GM10847 (cell line): ENCODE data around the gene SKAP1.

Source experiments
- POLR2A ChIP-seq: IDR thresholded peaks from 2 replicates; pipeline ENCODE4 v1.6.1; 2011; ENCODE audit not compliant: insufficient read length; ENCODE audit errors: extremely low read depth

SKAP1 gene

DNA sequence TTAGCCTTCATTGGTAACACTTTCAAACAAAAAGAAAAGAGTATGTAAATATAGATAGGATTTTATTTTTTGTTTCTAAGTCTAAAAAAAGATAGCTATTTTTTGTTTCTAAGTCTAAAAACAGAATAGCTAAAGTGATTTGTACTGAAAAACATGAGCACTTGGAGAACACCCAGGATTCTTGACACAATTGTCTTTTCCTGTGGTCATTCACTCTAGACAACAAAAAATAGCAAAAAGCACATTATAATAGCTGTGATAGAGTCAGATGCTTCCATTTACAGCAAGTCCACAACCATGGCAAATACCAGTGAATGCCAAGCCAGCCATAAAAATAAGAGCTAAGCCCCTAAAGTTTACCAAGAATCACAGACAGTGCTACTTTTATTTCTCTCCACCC is 36.7 kb downstream of the SKAP1 start:
- no peak for TF ChIP-seq POLR2A

DNA sequence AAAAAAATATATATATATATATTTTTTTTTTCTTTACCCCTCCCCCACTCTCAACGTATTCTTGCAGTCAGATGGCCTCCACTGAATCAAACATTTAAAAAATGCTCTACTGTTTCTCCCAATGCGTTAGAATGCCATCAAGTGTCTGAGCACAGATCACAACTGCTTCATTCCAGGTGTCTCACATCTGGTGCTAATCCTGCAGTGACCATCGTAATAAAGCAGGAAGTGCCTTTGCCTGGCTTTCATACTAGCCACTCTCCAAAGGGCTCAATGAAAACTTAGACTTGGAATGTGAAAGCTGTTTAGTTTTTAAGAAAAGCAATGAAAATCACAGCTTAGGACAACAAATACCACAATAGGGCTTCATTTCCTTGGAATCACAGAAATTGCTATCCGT is 37.2 kb downstream of the SKAP1 start:
- TF ChIP-seq POLR2A, result no peak

DNA sequence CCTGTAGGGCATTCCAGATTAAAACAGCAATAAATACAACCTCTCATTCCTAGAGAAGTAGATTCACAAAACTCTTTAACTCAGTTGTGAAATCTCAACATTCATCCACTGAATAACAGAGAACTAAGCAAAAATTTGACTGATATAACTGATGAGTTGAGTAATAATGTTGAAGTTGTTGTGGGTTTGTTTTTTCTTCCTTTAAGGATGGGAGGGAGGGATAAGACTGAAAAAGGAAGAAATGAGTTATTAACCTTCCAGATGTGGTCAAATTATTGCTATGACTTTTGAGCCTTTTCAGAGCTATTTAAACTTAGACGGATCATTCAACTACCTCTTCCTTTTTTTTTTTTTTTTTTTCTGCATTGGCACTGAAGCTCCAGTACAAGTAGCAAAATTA is 38.6 kb downstream of the SKAP1 start:
- no peak for TF ChIP-seq POLR2A

DNA sequence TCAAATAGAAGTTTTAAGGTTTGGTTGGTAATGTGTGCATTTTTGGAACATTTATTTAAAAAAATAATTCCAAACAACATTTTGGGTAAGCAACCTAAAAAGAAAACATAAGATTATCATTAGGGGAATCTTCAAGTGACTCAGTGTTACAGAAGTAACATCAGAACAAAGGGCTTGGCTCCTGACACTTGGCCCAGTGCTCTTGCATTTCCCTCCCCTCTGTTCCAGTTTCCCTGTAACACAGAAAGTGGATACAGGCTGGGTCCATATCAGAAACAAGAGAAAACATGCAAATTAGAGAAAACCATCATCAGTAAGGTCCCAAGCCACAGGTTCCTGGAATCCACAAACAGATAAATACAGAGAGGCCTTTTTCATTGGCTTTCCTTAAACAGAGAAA is 40.1 kb downstream of the SKAP1 start:
- no peak for TF ChIP-seq POLR2A

DNA sequence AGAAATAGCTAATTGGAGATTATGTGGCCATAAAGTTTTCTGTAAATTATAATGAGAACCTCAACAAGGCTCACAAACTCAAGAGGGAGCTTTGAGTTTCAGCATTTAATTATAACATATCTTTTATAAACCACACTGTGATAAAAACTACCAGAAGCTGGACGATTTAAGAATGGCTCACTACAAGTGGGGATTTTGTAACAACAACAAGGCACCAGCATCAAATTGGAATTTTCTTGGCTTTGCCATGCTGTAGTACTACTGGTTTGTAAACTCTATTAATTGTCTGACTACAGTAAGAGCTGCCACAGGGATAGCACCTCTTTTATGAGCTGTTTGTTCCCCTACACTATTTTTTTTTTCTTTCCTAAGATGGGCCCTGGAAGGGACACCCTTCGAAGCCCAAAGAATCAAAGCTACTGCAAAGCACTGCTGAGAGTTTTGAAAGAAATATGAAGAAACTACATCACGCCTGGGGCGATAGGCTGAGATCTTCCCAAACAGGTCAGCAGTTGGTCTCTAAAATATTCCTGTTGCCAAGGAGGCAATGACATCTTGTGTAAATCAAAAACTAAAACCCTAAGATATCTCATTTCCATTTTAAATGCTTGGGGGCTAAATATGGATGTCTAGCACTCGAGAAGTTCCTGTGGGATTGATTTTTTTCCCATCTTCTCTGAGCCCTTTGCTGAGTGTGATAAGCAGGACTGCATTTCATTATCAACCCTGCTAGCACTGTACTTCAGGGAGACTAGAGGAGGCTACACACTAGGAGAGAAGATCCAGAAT is 40.9 kb downstream of the SKAP1 start:
- TF ChIP-seq POLR2A, result no peak

DNA sequence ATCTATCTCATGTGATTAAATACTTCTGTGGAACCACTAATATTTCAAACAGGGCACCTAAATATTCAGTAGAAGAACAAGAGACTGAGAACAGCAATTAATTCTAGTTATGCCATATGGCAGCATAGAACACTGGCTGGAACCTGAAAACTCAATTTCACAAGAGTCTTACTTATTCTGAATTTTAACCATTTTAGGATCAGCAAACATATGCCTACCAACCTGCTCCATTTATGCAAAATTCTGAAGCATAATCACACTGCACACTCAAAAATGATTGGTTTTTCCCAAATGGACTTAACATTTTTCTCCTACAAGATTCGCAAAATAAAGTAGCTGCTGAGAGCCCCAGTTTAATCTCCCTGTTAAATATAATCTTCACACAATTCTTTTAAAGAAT is 43.2 kb downstream of the SKAP1 start:
- no peak for TF ChIP-seq POLR2A

DNA sequence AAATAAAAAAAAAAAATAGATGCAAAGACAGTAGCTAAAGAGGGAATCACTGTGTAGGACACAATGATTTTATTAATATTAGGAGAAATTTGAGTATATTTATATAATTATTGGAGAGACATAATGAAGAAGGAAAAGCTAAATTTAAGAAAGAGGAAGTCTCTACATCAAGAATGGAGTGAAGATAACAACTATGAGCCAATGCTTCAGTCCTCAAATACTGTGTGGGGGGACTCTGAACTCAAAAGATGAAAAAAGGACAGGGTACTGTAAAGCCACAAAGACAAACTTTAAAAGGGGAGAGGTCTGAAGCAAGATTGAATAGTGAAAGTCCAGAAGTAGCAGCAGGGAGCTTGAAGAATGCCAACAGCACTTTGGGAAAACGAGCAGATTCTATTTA is 44.7 kb downstream of the SKAP1 start:
- no peak for TF ChIP-seq POLR2A

DNA sequence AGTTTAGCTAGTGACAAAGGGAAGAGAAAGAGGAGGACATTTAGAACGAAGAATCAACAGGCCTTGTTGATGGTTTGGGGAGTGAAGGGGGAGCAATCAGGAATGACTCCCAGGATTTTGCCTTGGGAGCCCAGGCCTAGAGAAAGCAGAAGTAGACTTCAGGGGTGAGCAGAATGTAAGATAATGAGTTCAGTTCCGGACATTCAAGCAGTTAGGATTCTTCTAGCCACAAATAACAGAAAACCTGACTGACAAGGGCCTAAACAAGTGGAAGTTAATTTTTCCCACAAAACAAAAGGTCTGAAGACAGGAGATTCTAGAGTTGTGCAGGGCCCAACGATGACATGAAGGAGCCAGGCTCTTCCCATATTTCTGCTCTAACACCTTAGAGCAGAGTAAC is 45.9 kb downstream of the SKAP1 start:
- no peak for TF ChIP-seq POLR2A

DNA sequence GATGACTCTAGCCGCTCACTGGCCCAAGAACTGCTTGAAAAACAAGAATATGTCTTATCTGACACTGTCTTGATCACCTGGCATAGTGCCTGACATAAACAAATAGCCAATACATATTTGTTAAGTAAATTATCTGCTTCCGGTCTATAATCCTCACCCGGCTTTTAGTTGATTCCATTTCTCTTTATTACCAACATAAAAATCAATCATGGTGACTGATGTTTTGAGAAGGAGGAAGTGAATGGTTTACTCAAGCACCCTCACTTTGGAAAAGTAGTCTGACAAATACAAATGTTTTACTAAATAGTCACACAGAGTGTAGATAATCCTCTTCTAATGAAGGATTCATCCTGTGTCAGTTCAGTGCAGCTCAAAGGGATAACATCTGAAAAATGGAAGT is 47.0 kb downstream of the SKAP1 start:
- TF ChIP-seq POLR2A, result no peak

DNA sequence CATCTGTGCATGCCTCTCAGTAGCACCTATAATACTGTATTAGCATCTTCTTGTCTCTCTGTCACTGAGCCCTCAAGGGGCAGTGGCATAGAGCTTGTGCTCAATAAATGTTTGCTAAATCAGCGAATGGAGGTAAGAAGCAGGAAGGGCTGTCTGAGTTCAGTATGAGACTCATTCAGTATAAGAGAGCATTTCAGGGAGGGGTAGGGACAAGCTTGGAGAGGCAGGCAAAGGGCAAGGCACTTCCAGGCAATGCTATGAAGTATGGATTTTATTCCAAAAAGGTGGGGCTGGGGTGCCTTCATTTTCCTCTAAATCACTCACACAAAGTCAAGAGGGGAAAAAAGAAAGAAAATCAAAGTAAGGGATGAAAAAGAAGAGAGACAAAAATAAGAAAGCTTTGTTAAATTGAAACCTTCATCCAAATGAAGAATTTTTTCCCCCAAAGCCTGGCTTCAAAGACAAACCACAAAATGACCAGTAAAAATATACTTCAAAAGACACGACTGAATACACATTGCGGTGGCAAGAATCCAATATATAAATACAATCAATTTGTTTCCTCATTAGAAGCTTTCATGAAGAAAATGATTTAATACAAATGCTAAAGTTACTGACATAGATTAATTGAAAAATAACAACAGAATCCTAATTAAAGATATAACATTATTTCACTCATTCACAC is 51.2 kb downstream of the SKAP1 start:
- TF ChIP-seq POLR2A, result no peak

DNA sequence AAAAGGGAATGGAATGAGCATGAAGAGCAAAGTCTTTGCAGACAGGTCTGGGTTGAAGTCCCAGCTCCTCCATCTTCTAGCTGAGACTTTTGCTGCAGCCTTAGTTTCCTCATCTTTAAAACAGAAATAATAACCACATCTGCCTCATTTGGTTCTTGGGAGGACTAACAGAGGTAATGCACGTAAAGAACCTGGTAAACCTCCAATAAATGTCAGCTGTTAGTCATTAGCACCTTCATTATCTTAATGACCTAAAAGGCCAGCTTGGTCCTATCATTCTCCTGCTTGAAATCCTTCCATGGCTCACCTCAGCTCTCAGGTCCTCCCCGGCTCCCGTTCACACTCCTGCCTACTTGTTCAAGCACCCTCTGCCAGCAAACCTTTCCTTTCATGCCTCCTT is 51.8 kb downstream of the SKAP1 start:
- TF ChIP-seq POLR2A, result no peak

DNA sequence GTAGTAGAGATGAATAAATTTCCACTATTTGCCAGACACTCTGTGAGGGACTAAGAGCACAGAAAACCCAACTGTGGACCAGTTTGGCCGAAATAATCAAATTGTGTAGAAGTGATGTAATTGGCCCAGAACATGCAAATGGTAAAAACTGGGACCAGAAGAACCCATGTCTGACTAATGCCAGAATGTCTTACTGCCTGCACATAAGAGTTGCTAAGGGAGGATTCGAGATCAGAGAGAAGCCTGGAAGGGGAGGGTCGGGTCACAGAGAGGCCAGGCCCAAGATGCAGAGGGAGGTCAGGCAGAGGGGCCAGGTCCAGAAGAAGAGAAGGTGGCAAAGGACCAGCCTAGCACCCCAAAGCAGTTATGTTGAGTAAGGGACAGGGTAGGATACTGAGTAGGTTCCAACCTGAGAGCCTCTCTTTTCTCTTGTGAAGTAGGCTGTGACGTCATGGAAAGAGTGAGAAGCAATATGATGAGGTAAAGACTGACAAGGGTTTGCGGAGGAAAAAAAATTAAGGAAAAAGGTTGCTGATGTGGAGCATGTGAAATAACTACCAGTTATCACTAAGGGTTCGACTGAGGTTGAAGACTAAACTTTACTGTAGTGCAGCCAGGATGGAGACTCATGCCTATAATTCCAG is 53.2 kb downstream of the SKAP1 start:
- no peak for TF ChIP-seq POLR2A

DNA sequence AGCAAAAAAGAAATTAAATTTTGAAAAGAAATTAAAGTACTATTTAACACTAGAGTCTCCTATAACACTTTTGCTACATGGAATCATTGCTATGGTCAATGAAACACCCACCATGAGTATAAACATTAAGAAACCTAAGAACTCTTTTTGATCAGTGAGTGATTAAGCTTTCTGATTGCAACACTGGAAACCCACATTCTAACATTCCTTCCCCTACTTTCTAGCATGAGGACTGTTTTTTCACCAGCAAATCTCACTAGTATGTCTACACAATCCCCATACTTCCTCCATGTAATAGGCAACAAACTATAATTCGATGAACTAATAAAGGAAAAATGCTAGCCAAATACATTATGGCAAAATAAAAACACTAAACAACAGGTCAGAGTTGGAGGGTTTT is 54.7 kb downstream of the SKAP1 start:
- TF ChIP-seq POLR2A, result no peak

DNA sequence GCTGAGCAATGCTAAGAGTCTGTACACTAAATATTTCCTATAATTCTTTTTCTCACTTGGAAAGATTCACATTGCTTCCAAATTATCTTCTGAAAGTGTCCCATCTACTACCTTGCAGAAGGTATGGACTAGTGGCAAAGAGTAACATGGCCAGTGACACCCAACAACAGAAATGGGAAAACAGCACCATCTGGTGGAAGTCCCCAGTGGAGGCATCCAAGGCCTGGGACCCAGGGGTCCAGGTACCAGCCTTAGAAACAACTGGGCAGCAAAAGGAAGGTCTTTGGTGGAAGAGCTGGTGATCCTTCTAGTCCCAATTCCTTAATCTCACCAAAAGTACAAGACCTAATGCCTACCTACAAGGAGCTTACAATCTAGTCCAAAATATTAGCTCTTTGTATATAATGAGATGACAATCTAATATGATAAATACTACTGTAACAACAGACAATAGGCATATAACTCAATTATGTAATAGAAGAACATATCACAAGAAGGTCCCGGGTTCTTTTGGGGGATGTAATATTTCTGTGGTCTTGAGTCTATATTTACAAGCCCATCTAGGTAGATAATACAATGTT is 55.3 kb downstream of the SKAP1 start:
- TF ChIP-seq POLR2A, result no peak

DNA sequence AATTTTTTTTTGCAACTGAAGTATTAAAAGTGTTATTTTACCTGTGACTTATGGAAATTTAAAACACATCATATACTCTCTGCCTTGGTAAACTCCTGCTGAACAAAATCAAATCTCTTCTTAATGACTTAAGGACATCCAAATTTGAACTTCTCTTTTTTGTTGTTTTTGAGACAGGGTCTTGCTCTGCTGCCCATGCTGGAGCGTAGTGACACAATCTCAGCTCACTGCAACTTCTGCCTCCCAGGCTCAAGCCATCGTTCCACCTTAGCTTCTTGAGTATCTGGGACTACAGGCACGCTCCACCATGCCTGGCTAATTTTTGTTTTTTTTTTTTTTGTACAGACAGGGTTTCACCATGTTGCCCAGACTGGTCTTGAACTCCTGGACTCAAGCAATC is 56.1 kb downstream of the SKAP1 start:
- TF ChIP-seq POLR2A, result no peak
